Ovary (tissue), 9 donors: Measurements from ENCODE around the gene DUX4. TPM values are rescaled to one million over a fixed set of nuclear protein-coding genes. Genes with fewer than 3 reads are reported as not detected.

Experiments used
- polyA plus RNA-seq, 2 donors: library from polyadenylated mRNA; stranded (reverse); fragments of 200-250 nt in 1 of 2; fragments of 350-450 nt in 1 of 2; fragmentation: Illumina TruSeq in 1 of 2; extraction: RNeasy Lipid Tissue Mini Kit (QIAGEN cat#74804) in 1 of 2; gene quantifications; one replicate each; pipeline ENCODE4 v1.2.3, GENCODE V29; 2013 to 2014
- small RNA-seq: library from RNA; depleted of rRNA; stranded (forward); fragments of <200 nt; gene quantifications from one replicate; pipeline ENCODE3, GENCODE V24; 2016
- total RNA-seq, 7 donors: library from RNA; depleted of rRNA in 2 of 7; stranded (reverse); fragments of >200 nt in 2 of 7; fragmentation: NEBNext Ultra II Directional in 3 of 7; extraction: Animal tissue kit (Norgen Biotek cat#: 25700) in 3 of 7; gene quantifications; one replicate each; pipeline versions ENCODE4 v1.1.0 to v1.2.4, GENCODE V29; 2016 to 2023
- donor health status: DM: no; HTN: no; CAD: no; lungs with moderate emphysema.
- donor health status: DM: no; HTN: no; CAD: no.
- donor health status: Bipolar disorder and iron deficiency.
- donor health status: DM: yes; HTN: yes; CAD: no.
- donor health status: DM: no; HTN: no; CAD: no.
- donor health status: DM: yes; HTN: yes; CAD: no.

The DUX4 gene
- total and polyA plus RNA-seq, 9 donors, result not detected

Small RNA genes within 50 kb of the gene (small RNA-seq; reads per million reads assigned to genes)
- gene AC215524.1, result not detected

Other genes with a start within 250 kb of the DUX4 start
- 10 to 100 TPM; 35.0 to 49.8 (median 41.8) TPM for gene FRG1, start 232.9 kb upstream of the DUX4 start, total RNA-seq
- 10 to 100 TPM; 52.0 to 68.7 TPM for gene FRG1, start 232.9 kb upstream of the DUX4 start, polyA plus RNA-seq
- gene FRG2, start 146.5 kb upstream of the DUX4 start, total RNA-seq, result not detected
- gene FRG2, start 146.5 kb upstream of the DUX4 start, polyA plus RNA-seq, result not detected
- under 1 TPM in 2 of 7 donors, not detected in 5; 0.07 to 0.13 TPM for gene DBET, start 109.3 kb upstream of the DUX4 start, total RNA-seq
- not detected for gene DBET, start 109.3 kb upstream of the DUX4 start, polyA plus RNA-seq